ENCODE measurements around the gene USP17L25.
"Not testable (repeated sequence)": the region's sequence is repeated elsewhere in the genome, so short reads cannot be mapped to it uniquely, and the experiment has no call there.

The USP17L25 gene, protein sequence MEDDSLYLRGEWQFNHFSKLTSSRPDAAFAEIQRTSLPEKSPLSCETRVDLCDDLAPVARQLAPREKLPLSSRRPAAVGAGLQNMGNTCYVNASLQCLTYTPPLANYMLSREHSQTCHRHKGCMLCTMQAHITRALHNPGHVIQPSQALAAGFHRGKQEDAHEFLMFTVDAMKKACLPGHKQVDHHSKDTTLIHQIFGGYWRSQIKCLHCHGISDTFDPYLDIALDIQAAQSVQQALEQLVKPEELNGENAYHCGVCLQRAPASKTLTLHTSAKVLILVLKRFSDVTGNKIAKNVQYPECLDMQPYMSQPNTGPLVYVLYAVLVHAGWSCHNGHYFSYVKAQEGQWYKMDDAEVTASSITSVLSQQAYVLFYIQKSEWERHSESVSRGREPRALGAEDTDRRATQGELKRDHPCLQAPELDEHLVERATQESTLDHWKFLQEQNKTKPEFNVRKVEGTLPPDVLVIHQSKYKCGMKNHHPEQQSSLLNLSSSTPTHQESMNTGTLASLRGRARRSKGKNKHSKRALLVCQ

GRCh38 chr4:9329611-9330010 is at the start of gene USP17L25:
Gene USP17L25 (plus strand): TSS chr4:9329911. CDS start chr4:9329911, 0 bp downstream.
- not testable (repeated sequence) for DNase-seq (ENCODE audit: low read depth)

GRCh38 chr4:9324191-9324590 is 5.5 kb upstream of the USP17L25 start:
- not testable (repeated sequence) for DNase-seq (ENCODE audit: low read depth)

- DNase-seq (ENCODE audit: low read depth) = not testable (repeated sequence)
Measured at GRCh38 chr4:9324865-9325264, 4.8 kb upstream of the USP17L25 start, which contains the start of gene USP17L24. Gene USP17L24 (plus strand): TSS chr4:9325165. CDS start chr4:9325165, 0 bp downstream.

- not testable (repeated sequence) for DNase-seq (ENCODE audit: low read depth)
Measured at GRCh38 chr4:9334358-9334757, 4.6 kb downstream of the USP17L25 start, which contains the start of gene USP17L26. Gene USP17L26 (plus strand): TSS chr4:9334658. CDS start chr4:9334658, 0 bp downstream.

- DNase-seq (ENCODE audit: low read depth) = not testable (repeated sequence)
Measured at GRCh38 chr4:9339103-9339502, 9.4 kb downstream of the USP17L25 start, which contains the start of gene USP17L5. Gene USP17L5 (plus strand): TSS chr4:9339403. CDS start chr4:9339403, 0 bp downstream.

- not testable (repeated sequence) for DNase-seq (ENCODE audit: low read depth)
Measured at GRCh38 chr4:9343848-9344247, 14.1 kb downstream of the USP17L25 start, which contains the start of gene USP17L27. Gene USP17L27 (plus strand): TSS chr4:9344148. CDS start chr4:9344148, 0 bp downstream.

DNA sequence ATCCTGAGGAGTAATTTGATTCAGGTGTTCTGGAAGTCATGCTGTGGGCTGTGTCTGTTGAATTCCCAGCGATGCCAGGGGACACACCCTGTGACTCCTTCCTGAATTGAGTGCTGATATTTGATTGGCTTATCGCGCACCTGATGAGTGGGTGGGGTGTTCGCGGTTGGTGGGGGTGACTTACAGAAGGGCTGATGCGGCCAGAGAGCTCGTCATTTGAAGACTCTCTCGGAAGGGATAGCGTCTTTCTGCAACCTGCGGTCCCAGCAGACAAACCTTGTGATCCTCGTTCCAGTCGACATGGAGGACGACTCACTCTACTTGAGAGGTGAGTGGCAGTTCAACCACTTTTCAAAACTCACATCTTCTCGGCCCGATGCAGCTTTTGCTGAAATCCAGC is 18.9 kb downstream of the USP17L25 start, which contains the start of gene USP17L28:
TSS of gene USP17L28 (plus strand) at position 301 of the 400 bp plus-strand sequence. CDS start at position 301, 0 bp downstream.
- not testable (repeated sequence) for DNase-seq (ENCODE audit: low read depth)

GRCh38 chr4:9350866-9351265 is 21.2 kb downstream of the USP17L25 start:
- not testable (repeated sequence) for DNase-seq (ENCODE audit: low read depth)

DNA sequence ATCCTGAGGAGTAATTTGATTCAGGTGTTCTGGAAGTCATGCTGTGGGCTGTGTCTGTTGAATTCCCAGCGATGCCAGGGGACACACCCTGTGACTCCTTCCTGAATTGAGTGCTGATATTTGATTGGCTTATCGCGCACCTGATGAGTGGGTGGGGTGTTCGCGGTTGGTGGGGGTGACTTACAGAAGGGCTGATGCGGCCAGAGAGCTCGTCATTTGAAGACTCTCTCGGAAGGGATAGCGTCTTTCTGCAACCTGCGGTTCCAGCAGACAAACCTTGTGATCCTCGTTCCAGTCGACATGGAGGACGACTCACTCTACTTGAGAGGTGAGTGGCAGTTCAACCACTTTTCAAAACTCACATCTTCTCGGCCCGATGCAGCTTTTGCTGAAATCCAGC is 23.6 kb downstream of the USP17L25 start, which contains the start of gene USP17L29:
TSS of gene USP17L29 (plus strand) at position 301 of the 400 bp plus-strand sequence. CDS start at position 301, 0 bp downstream.
- not testable (repeated sequence) for DNase-seq (ENCODE audit: low read depth)

- DNase-seq (ENCODE audit: low read depth) = not testable (repeated sequence)
Measured at GRCh38 chr4:9362829-9363228, 33.1 kb downstream of the USP17L25 start, which contains the start of gene USP17L30. Gene USP17L30 (plus strand): TSS chr4:9363129. CDS start chr4:9363129, 0 bp downstream.

GRCh38 chr4:9379881-9380280 is 50.2 kb downstream of the USP17L25 start:
- DNase-seq (ENCODE audit: low read depth) = not testable (repeated sequence)

All from activated gamma-delta T cell treated with anti-CD3 and anti-CD28 coated beads, Interleukin-2, amount 50 U/mL, for 16 hours (primary cell).